Endothelial cell of umbilical vein (primary cell): ENCODE measurements around the gene SUCLG1. TPM values are rescaled to one million over a fixed set of nuclear protein-coding genes. Genes with fewer than 3 reads are reported as not detected.

Experiments used
- BruUV-seq: library from RNA; stranded (reverse); fragments of 400-500 nt; replicated peaks from 2 replicates; lab custom pipeline; 2021; lab: Mats Ljungman, UMichigan
- CTCF ChIA-PET: fragments of 300-600, 350-600 bp; sonication (Branson Sonifier 250); formaldehyde crosslinking; loops from one replicate; lab custom pipeline; 2021; ENCODE audit warnings: antibody characterized with exemption, inconsistent platforms; lab: Charles Lee
- POLR2A ChIA-PET: fragments of 300-600, 350-600 bp; sonication (Branson Sonifier 250); formaldehyde crosslinking; loops from one replicate; lab custom pipeline; 2021; ENCODE audit warnings: antibody characterized with exemption, inconsistent platforms; lab: Charles Lee
- DNase-seq: peaks from one replicate; pipeline ENCODE4 v3.0.0-alpha.2; 2011; ENCODE audit warnings: low read depth, low spot score
- FAIRE-seq: peaks from 2 replicates; lab custom pipeline; 2011; peaks lifted over from hg19 to GRCh38; lab: Jason Lieb, UNC
- H2AFZ ChIP-seq: 2 replicates; pipeline ENCODE4 v1.6.0; 2012; ENCODE audit warnings: low read depth, low read length, control low read depth, inconsistent platforms
- H3K27ac ChIP-seq: 2 replicates; pipeline ENCODE4 v1.5.1; 2011; ENCODE audit warnings: low read depth, mild to moderate bottlenecking, control low read depth, low read length, moderate library complexity; ENCODE audit not compliant: insufficient read depth
- H3K27me3 ChIP-seq, 2 experiments: 2 replicates each; pipeline versions ENCODE4 v1.6.0 to v1.6.1; 2011; ENCODE audit warnings: low read length in 2 of 2, mixed read lengths in 1 of 2; ENCODE audit not compliant: control insufficient read depth in 2 of 2, insufficient read depth in 2 of 2
- H3K36me3 ChIP-seq, 2 experiments: 2 replicates in 1 of 2; 3 replicates in 1 of 2; pipeline ENCODE4 v1.5.1; 2011; ENCODE audit warnings: low read length in 2 of 2, mild to moderate bottlenecking in 1 of 2, moderate library complexity in 1 of 2; ENCODE audit not compliant: control insufficient read depth in 2 of 2, insufficient read depth in 2 of 2; ENCODE audit errors: extremely low read depth in 1 of 2
- H3K4me1 ChIP-seq: 3 replicates; pipeline ENCODE4 v1.5.1; 2011; ENCODE audit warnings: mild to moderate bottlenecking, low read length; ENCODE audit not compliant: control insufficient read depth, insufficient read depth; ENCODE audit errors: extremely low read depth
- H3K4me2 ChIP-seq: 2 replicates; pipeline ENCODE4 v1.6.1; 2011; ENCODE audit warnings: low read length, control low read depth, mixed read lengths; ENCODE audit not compliant: insufficient read depth
- H3K4me3 ChIP-seq, 3 experiments: fragments of 200-600 bp in 1 of 3; sonication (generic), shearing (Covaris generic) in 1 of 3; replicated peaks in 1 of 3; 2 replicates each; pipeline ENCODE4 v1.5.1; 2011 to 2016; ENCODE audit warnings: control low read depth in 3 of 3, low read length in 3 of 3, mild to moderate bottlenecking in 2 of 3, inconsistent platforms in 1 of 3, low read depth in 1 of 3, moderate library complexity in 1 of 3; ENCODE audit not compliant: insufficient read depth in 1 of 3
- H3K79me2 ChIP-seq: 2 replicates; pipeline ENCODE4 v1.6.0; 2012; ENCODE audit warnings: low read length, inconsistent platforms; ENCODE audit not compliant: control insufficient read depth, insufficient read depth
- H3K9ac ChIP-seq: replicated peaks from 2 replicates; pipeline ENCODE3; 2011; ENCODE audit warnings: low read length, control low read depth; ENCODE audit not compliant: insufficient read depth; ENCODE audit errors: extremely low read depth
- H3K9me1 ChIP-seq: replicated peaks from 3 replicates; pipeline ENCODE4 v1.6.0; 2011; ENCODE audit warnings: mild to moderate bottlenecking, low read length; ENCODE audit not compliant: control insufficient read depth, insufficient read depth; ENCODE audit errors: extremely low read depth
- H3K9me3 ChIP-seq: replicated peaks from 2 replicates; pipeline ENCODE4 v1.5.1; 2012; ENCODE audit warnings: low read length, inconsistent platforms; ENCODE audit not compliant: control insufficient read depth, insufficient read depth
- H4K20me1 ChIP-seq: replicated peaks from 2 replicates; pipeline ENCODE3; 2011; ENCODE audit warnings: mild to moderate bottlenecking, low read length; ENCODE audit not compliant: control insufficient read depth, insufficient read depth; ENCODE audit errors: extremely low read depth
- EZH2 ChIP-seq: IDR thresholded peaks from 2 replicates; pipeline ENCODE4 v1.6.1; 2012; ENCODE audit warnings: borderline replicate concordance, low read depth, mild to moderate bottlenecking, moderate library complexity, low read length, inconsistent platforms; ENCODE audit not compliant: severe bottlenecking
- FOS ChIP-seq: IDR thresholded peaks from 2 replicates; pipeline ENCODE4 v1.6.1; 2011; ENCODE audit warnings: mild to moderate bottlenecking, low read length, moderate library complexity, borderline replicate concordance; ENCODE audit not compliant: insufficient read depth
- GATA2 ChIP-seq: IDR thresholded peaks from 2 replicates; pipeline ENCODE4 v1.7.0; 2011; ENCODE audit warnings: low read depth, mild to moderate bottlenecking, moderate library complexity, mixed read lengths, low read length; ENCODE audit not compliant: insufficient read length, insufficient read depth
- JUN ChIP-seq: IDR thresholded peaks from 2 replicates; pipeline ENCODE4 v1.6.1; 2011; ENCODE audit warnings: borderline replicate concordance, low read depth; ENCODE audit not compliant: insufficient read length, insufficient read depth
- MAX ChIP-seq: IDR thresholded peaks from 2 replicates; pipeline ENCODE4 v1.6.1; 2011; ENCODE audit not compliant: insufficient read depth, insufficient read length
- MYC ChIP-seq: IDR thresholded peaks from one replicate; pipeline ENCODE4 v1.6.1; 2011; ENCODE audit warnings: mild to moderate bottlenecking, low read depth, low read length
- POLR2A ChIP-seq: IDR thresholded peaks from 2 replicates; pipeline ENCODE4 v1.6.1; 2012; ENCODE audit warnings: low read depth, mild to moderate bottlenecking, control low read depth, low read length
- POLR2AphosphoS5 ChIP-seq: IDR thresholded peaks from 2 replicates; pipeline ENCODE4 v1.6.1; 2012; ENCODE audit warnings: low read depth, mild to moderate bottlenecking, control low read depth, low read length, moderate library complexity; ENCODE audit not compliant: insufficient read depth
- dilution Hi-C: fragments of 300-500 bp; cut with MboI; formaldehyde crosslinking; loops from one replicate; pipeline ENCODE4 v1.15.0; 2019; ENCODE audit warnings: low sequenced_read_pairs; ENCODE audit not compliant: extremely low pct_ligation_motif_present
- intact Hi-C: fragments of 100-400 bp; cut with micrococcal nuclease; formaldehyde crosslinking; loops from one replicate; pipeline ENCODE4 v1.10.0; 2022
- polyA plus RNA-seq, 4 experiments: library from polyadenylated mRNA; depleted of rRNA in 3 of 4; stranded (reverse) in 3 of 4; unstranded in 1 of 4; fragments of >200 nt; gene quantifications; 2 replicates each; pipeline versions ENCODE4 v1.2.1 to v1.2.3, GENCODE V29; 2011 to 2012; ENCODE audit warnings: missing spikeins in 1 of 4
- total RNA-seq: library from RNA; stranded (reverse); gene quantifications from 2 replicates; pipeline ENCODE4 v1.2.3, GENCODE V29; 2021
- TF ChIP-seq, protein P1 (sequence below), 2 donors: IDR thresholded peaks; 1 replicate in 1 of 2; 2 replicates in 1 of 2; pipeline ENCODE4 v1.5.1; 2011; ENCODE audit warnings: low read length in 2 of 2, mild to moderate bottlenecking in 2 of 2, moderate library complexity in 2 of 2, control low read depth in 1 of 2, inconsistent platforms in 1 of 2, low read depth in 1 of 2; ENCODE audit not compliant: insufficient read depth in 1 of 2; ENCODE audit errors: extremely low read depth in 1 of 2

The SUCLG1 gene
- total and polyA plus RNA-seq, 2 donors (not counting 3 experiments of a cell fraction or from before 2014, with no cell fraction given) = 31.7 to 59.2 TPM

DNA sequence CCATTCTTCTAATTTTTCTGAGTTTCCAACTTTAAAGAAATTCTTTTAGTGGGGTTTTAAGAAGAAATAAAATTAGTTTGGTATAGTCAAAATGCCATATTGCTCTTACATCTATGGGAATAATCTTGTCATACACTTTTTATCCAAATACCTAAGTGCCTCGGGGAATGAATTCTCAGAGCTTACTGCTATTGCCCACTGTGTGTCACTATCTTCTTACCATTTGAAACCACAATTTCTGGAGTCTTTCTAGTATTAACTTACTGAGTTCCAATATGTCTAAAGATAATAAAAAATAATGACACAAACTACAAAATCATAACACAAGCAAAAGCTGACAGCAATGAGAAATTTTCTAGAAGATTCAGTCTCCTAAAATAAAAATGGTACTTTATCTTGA, 33.5 kb upstream of the SUCLG1 start:
- TF ChIP-seq GATA2 (no peak), POLR2AphosphoS5 (no peak), MAX (no peak), MYC (no peak), FOS (no peak), EZH2 (no peak), JUN (no peak), POLR2A (no peak)
- TF ChIP-seq, protein P1, sequence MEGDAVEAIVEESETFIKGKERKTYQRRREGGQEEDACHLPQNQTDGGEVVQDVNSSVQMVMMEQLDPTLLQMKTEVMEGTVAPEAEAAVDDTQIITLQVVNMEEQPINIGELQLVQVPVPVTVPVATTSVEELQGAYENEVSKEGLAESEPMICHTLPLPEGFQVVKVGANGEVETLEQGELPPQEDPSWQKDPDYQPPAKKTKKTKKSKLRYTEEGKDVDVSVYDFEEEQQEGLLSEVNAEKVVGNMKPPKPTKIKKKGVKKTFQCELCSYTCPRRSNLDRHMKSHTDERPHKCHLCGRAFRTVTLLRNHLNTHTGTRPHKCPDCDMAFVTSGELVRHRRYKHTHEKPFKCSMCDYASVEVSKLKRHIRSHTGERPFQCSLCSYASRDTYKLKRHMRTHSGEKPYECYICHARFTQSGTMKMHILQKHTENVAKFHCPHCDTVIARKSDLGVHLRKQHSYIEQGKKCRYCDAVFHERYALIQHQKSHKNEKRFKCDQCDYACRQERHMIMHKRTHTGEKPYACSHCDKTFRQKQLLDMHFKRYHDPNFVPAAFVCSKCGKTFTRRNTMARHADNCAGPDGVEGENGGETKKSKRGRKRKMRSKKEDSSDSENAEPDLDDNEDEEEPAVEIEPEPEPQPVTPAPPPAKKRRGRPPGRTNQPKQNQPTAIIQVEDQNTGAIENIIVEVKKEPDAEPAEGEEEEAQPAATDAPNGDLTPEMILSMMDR (IDR thresholded peaks at IDR 0.05; ENCODE audit: extremely low read depth in 1 of 2, insufficient read depth in 1 of 2, low read depth in 1 of 2, low read length in 2 of 2) = no peak
- ChIA-PET CTCF (interaction anchor here (1.5 kb wide), 1 partner anchor 523 kb away, joined by 4 read pairs; no protein-coding TSS in a partner anchor), POLR2A (no interaction called here)
- DNase-seq (no peak), FAIRE-seq (no peak)
- no peak overlapping the region for H3K27ac ChIP-seq
- H4K20me1 ChIP-seq = no peaks in the 10 kb centered on the region
- no TSS peak for BruUV-seq
- H3K4me2 ChIP-seq = no peak overlapping the region
- H3K9me1 ChIP-seq = no peaks in the 10 kb centered on the region
- no peaks in the 10 kb centered on the region for H3K9me3 ChIP-seq
- peaks cover 21% of the 10 kb centered on the region for H3K4me1 ChIP-seq
- dilution Hi-C loops = no loop called here
- H3K9ac ChIP-seq = no peak overlapping the region
- H3K79me2 ChIP-seq = no peaks in the 10 kb centered on the region
- intact Hi-C loops = loop anchor here (10.0 kb wide), 1 partner anchor 802 kb away; no protein-coding TSS in a partner anchor
- no peaks in the 10 kb centered on the region for H3K27me3 ChIP-seq
- H2AFZ ChIP-seq = no peak overlapping the region
- no peaks in the 10 kb centered on the region for H3K36me3 ChIP-seq
- no peak overlapping the region for H3K4me3 ChIP-seq
